ENCODE measurements around the gene IRAK3.

GRCh38 chr12:66251049-66251448 is 62.0 kb downstream of the IRAK3 start:
- no peak for TF ChIP-seq CTCF (IDR thresholded peaks at IDR 0.05; ENCODE audit: insufficient read depth, low read depth, low read length)
- no peak for TF ChIP-seq EZH2 (IDR thresholded peaks at IDR 0.05; ENCODE audit: insufficient read depth, low read length)
